ENCODE measurements around the gene SAA2. TPM values are rescaled to one million over a fixed set of nuclear protein-coding genes. Genes with fewer than 3 reads are reported as not detected.

SAA2 gene
- polyA plus RNA-seq, 1 donor (not counting 4 experiments of a cell fraction or from before 2014, with no cell fraction given), result 1.2 TPM

DNA sequence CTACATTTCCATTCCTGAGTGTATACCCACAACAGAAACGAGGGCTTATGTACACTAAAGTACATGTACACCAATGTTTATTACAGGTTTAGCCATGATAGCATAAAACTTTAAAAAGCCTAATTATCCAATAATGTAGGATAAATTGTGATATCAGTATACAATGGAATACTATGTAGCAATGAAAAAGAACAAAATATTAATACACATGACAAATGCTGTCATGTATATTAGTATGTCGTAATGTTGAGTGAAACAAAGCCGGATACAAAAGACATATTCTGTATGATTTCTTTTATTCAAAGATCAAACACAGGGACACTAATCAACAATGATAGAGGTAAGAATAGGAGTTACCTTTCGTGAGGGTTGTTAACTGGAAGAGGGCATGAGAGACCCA, 14.6 kb downstream of the SAA2 start:
- Histone ChIP-seq H3K4me2 (ENCODE audit: control insufficient read depth, extremely low read depth, insufficient read depth, low read depth, low read length) (no peak overlapping the region), H3K27ac (ENCODE audit: control insufficient read depth, insufficient read depth, low read length) (no peak overlapping the region), H2AFZ (ENCODE audit: control insufficient read depth, low read length) (no peak overlapping the region), H3K36me3 (ENCODE audit: control insufficient read depth in 2 of 2, extremely low read depth in 1 of 2, insufficient read depth in 2 of 2, low read length in 2 of 2) (no peaks in the 10 kb centered on the region), H3K9me1 (ENCODE audit: control insufficient read depth, extremely low read depth, insufficient read depth, low read length) (no peaks in the 10 kb centered on the region), H3K9ac (ENCODE audit: control insufficient read depth, extremely low read depth, insufficient read depth, low read length) (no peak overlapping the region), H3K4me1 (ENCODE audit: control insufficient read depth, extremely low read depth, insufficient read depth, low read length) (no peaks in the 10 kb centered on the region), H4K20me1 (ENCODE audit: control insufficient read depth, extremely low read depth, insufficient read depth, low read length) (no peaks in the 10 kb centered on the region), H3K79me2 (ENCODE audit: control insufficient read depth, insufficient read depth, low read length) (no peaks in the 10 kb centered on the region), H3K27me3 (ENCODE audit: control insufficient read depth, extremely low read depth, insufficient read depth, low read length) (peaks cover 5% of the 10 kb centered on the region), H3K9me3 (ENCODE audit: control insufficient read depth, low read depth, low read length) (no peaks in the 10 kb centered on the region), H3K4me3 (ENCODE audit: control insufficient read depth in 2 of 3, extremely low read depth in 1 of 3, insufficient read depth in 2 of 3, low read depth in 1 of 3, low read length in 3 of 3) (no peak overlapping the region)
- DNase-seq (ENCODE audit: low read depth, low spot score), result no peak
- dilution Hi-C loops (cut with MboI; ENCODE audit: extremely low pct_ligation_motif_present, low sequenced_read_pairs), result no loop called here
- no peak for TF ChIP-seq EZH2 (IDR thresholded peaks at IDR 0.05; ENCODE audit: low read length)
- TF ChIP-seq, protein P1, sequence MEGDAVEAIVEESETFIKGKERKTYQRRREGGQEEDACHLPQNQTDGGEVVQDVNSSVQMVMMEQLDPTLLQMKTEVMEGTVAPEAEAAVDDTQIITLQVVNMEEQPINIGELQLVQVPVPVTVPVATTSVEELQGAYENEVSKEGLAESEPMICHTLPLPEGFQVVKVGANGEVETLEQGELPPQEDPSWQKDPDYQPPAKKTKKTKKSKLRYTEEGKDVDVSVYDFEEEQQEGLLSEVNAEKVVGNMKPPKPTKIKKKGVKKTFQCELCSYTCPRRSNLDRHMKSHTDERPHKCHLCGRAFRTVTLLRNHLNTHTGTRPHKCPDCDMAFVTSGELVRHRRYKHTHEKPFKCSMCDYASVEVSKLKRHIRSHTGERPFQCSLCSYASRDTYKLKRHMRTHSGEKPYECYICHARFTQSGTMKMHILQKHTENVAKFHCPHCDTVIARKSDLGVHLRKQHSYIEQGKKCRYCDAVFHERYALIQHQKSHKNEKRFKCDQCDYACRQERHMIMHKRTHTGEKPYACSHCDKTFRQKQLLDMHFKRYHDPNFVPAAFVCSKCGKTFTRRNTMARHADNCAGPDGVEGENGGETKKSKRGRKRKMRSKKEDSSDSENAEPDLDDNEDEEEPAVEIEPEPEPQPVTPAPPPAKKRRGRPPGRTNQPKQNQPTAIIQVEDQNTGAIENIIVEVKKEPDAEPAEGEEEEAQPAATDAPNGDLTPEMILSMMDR (optimal IDR thresholded peaks at IDR 0.05 in 1 of 3, IDR thresholded peaks at IDR 0.05 in 1 of 3, conservative IDR thresholded peaks at IDR 0.05 in 1 of 3; ENCODE audit: extremely low read depth in 1 of 3, insufficient read depth in 2 of 3, low read length in 3 of 3), result no peak
- no peak for FAIRE-seq

DNA sequence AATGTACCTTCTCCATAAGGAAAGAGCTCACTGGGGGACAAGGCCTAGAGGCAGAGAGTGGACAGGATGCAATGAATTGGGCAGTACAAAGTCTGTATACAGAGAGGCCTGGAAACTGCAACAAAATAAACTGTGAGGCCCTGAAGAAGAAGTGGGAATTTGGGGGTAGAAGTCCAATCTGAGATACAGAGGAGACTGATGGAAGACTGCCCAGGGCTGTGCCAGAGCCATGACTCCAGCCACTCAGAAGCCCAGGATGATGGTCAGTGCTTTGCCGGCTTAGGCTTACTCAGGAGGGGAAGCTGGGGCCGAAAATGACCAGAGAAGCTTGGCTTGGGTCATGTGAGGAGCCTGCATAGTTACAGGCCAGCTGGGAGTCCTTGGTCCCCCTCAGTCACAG, 17.6 kb downstream of the SAA2 start:
- dilution Hi-C loops (cut with MboI; ENCODE audit: extremely low pct_ligation_motif_present, low sequenced_read_pairs), result no loop called here
- DNase-seq (ENCODE audit: low read depth, low spot score), result no peak
- TF ChIP-seq, protein P1 (optimal IDR thresholded peaks at IDR 0.05 in 1 of 3, IDR thresholded peaks at IDR 0.05 in 1 of 3, conservative IDR thresholded peaks at IDR 0.05 in 1 of 3; ENCODE audit: extremely low read depth in 1 of 3, insufficient read depth in 2 of 3, low read length in 3 of 3), result no peak
- TF ChIP-seq EZH2 (IDR thresholded peaks at IDR 0.05; ENCODE audit: low read length), result no peak

More for the DNA sequence above, 17.6 kb downstream of the SAA2 start:
- FAIRE-seq, result no peak
- Histone ChIP-seq H3K4me3 (ENCODE audit: control insufficient read depth in 2 of 3, extremely low read depth in 1 of 3, insufficient read depth in 2 of 3, low read depth in 1 of 3, low read length in 3 of 3) (no peak overlapping the region), H2AFZ (ENCODE audit: control insufficient read depth, low read length) (no peak overlapping the region), H4K20me1 (ENCODE audit: control insufficient read depth, extremely low read depth, insufficient read depth, low read length) (no peaks in the 10 kb centered on the region), H3K36me3 (ENCODE audit: control insufficient read depth in 2 of 2, extremely low read depth in 1 of 2, insufficient read depth in 2 of 2, low read length in 2 of 2) (no peaks in the 10 kb centered on the region), H3K4me1 (ENCODE audit: control insufficient read depth, extremely low read depth, insufficient read depth, low read length) (no peaks in the 10 kb centered on the region), H3K27ac (ENCODE audit: control insufficient read depth, insufficient read depth, low read length) (no peak overlapping the region), H3K79me2 (ENCODE audit: control insufficient read depth, insufficient read depth, low read length) (no peaks in the 10 kb centered on the region), H3K27me3 (ENCODE audit: control insufficient read depth, extremely low read depth, insufficient read depth, low read length) (peaks cover 5% of the 10 kb centered on the region), H3K9me3 (ENCODE audit: control insufficient read depth, low read depth, low read length) (no peaks in the 10 kb centered on the region), H3K9ac (ENCODE audit: control insufficient read depth, extremely low read depth, insufficient read depth, low read length) (no peak overlapping the region), H3K9me1 (ENCODE audit: control insufficient read depth, extremely low read depth, insufficient read depth, low read length) (no peaks in the 10 kb centered on the region), H3K4me2 (ENCODE audit: control insufficient read depth, extremely low read depth, insufficient read depth, low read depth, low read length) (no peak overlapping the region)
